ENCODE results near the gene CACNA1G. TPM values are rescaled to one million over a fixed set of nuclear protein-coding genes. Genes with fewer than 3 reads are reported as not detected.

CACNA1G gene
- 1 to 10 TPM in 1 of 7 donors, under 1 TPM in 5, not detected in 1; 0.07 to 1.3 (median 0.25) TPM for total RNA-seq
- under 1 TPM; 0.02 to 0.03 (median 0.03) TPM for polyA plus RNA-seq
- long read RNA-seq, donor 1 = 0 reads
- long read RNA-seq, donor 2 = 0 reads

DNA sequence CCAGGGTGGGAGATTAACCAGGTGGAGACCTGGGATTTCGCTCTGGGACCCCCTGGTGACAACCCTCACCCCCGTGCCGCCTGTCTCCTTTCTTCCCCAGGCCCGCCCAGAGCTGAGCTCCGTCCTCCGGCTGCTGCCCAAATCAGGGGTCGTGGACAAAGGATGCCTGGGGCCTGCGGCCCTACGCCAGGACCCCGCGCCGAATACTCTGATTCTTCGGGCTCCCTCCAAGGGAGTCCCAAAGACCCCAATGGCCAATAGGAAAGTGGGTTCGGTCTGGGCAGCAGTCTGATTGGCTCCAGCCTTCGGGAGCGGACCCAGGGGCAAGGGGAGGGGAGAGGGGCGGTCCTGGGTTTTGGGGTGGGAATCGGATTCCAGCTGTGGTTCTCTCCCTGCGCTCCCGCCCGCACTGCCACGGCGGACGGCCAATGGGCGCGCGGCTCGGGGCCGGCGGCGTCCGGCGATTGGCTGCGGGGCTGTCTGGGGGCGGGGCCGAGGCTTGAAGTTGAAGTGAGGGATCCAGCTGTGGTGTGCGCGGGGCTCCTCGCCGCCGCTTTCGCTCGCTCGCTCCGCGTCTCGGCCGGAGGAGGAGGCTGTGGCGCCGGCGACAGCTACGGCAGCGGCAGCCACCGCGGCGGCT is at the start of gene CACNA1G:
Gene CACNA1G, plus strand, starts transcription at position 531 of the 640 bp plus-strand sequence. CDS start 745 bp downstream, outside the sequence.
- peak; percentile 93 for DNase-seq
- Histone ChIP-seq H3K4me1 (peaks cover 25 to 60% (median 45%) of the 10 kb centered on the region in 6 donors), H3K4me3 (peak within 1 kb of the TSS; percentile 44 to 80 (median 57)), H3K9me3 (no peaks in the 10 kb centered on the region), H3K27ac (no peak within 1 kb of the TSS), H3K36me3 (peaks cover 0 to 16% (median 6%) of the 10 kb centered on the region in 6 donors), H3K27me3 (replicated peaks in 1 of 7) (peaks cover 14 to 88% (median 65%) of the 10 kb centered on the region in 7 donors)
- intact Hi-C loops (cut with DNase I; ENCODE audit: low total_unique reads) = no loop called here
- TF ChIP-seq POLR2AphosphoS5 (IDR thresholded peaks at IDR 0.05) (peak in 2 of 3 donors; percentile 17 to 58), POLR2A (IDR thresholded peaks at IDR 0.05) (no peak)
- TF ChIP-seq, protein P1, sequence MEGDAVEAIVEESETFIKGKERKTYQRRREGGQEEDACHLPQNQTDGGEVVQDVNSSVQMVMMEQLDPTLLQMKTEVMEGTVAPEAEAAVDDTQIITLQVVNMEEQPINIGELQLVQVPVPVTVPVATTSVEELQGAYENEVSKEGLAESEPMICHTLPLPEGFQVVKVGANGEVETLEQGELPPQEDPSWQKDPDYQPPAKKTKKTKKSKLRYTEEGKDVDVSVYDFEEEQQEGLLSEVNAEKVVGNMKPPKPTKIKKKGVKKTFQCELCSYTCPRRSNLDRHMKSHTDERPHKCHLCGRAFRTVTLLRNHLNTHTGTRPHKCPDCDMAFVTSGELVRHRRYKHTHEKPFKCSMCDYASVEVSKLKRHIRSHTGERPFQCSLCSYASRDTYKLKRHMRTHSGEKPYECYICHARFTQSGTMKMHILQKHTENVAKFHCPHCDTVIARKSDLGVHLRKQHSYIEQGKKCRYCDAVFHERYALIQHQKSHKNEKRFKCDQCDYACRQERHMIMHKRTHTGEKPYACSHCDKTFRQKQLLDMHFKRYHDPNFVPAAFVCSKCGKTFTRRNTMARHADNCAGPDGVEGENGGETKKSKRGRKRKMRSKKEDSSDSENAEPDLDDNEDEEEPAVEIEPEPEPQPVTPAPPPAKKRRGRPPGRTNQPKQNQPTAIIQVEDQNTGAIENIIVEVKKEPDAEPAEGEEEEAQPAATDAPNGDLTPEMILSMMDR (IDR thresholded peaks at IDR 0.05 in 8 of 11, conservative IDR thresholded peaks at IDR 0.05 in 3 of 11) = peak in 1 of 11 experiments; percentile 13
- 1 to 3% (median 1%) methylated on average over 20 to 56 of the region's 56 CpGs for WGBS, 5 donors

DNA sequence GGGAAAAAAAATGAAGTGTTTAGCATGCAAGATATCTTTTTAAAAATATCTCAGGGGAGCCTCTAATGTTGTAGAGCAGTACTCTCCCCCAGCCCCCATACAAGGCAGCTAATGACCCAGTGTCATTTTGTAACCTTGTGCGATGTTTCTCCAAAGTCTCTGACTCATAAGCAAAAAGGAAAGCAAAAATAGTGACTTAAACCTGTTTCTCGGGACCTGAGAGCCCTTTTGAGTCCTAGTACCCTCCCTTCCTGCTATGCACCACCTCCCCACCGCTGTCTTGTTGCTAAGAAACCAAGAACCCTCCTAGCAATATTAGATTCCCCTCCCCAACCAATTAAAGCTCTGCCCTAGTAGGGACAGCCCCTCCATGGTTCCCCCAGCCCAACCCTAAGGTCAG is 49.5 kb upstream of the CACNA1G start:
- intact Hi-C loops (cut with DNase I; ENCODE audit: low total_unique reads) = no loop called here
- Histone ChIP-seq H3K4me1 (peaks cover 0 to 22% (median 13%) of the 10 kb centered on the region in 6 donors), H3K27me3 (replicated peaks in 1 of 7) (peaks cover 0 to 14% (median 0%) of the 10 kb centered on the region in 7 donors), H3K27ac (peak overlapping the region in 1 of 8 donors; percentile 33), H3K36me3 (no peaks in the 10 kb centered on the region), H3K4me3 (no peak overlapping the region), H3K9me3 (no peaks in the 10 kb centered on the region)
- DNase-seq = peak; percentile 16
- 33 to 45% (median 40%) methylated on average over 3 of the region's 3 CpGs for WGBS, 5 donors
- TF ChIP-seq, protein P1 (IDR thresholded peaks at IDR 0.05 in 8 of 11, conservative IDR thresholded peaks at IDR 0.05 in 3 of 11) = no peak
- TF ChIP-seq POLR2AphosphoS5 (IDR thresholded peaks at IDR 0.05) (no peak), POLR2A (IDR thresholded peaks at IDR 0.05) (no peak)

DNA sequence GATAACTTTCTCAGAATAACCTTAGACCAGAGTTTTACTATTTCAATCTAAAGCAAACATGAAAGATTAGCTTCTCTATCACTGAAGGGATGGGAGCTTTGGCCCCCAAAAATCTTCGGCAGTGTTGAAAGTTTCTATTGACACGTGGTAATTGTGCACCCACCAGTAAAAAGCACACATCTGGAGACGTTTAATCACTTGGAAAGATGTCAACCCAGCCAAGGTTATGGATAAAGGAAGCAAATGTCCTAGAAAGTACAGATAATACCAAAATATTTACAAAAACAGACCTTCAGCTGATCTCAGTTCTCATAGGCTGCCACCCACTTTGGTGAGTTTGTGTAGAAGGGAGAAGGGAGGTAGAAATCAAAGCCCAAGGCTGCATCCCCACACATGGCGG is 47.0 kb upstream of the CACNA1G start:
- Histone ChIP-seq H3K27ac (no peak overlapping the region), H3K4me3 (no peak overlapping the region), H3K36me3 (no peaks in the 10 kb centered on the region), H3K4me1 (peaks cover 0 to 12% (median 8%) of the 10 kb centered on the region in 6 donors), H3K27me3 (replicated peaks in 1 of 7) (peaks cover 0 to 7% (median 0%) of the 10 kb centered on the region in 7 donors), H3K9me3 (no peaks in the 10 kb centered on the region)
- no peak for DNase-seq
- WGBS, 5 donors = 71 to 81% (median 72%) methylated on average over 4 of the region's 4 CpGs
- intact Hi-C loops (cut with DNase I; ENCODE audit: low total_unique reads) = no loop called here
- TF ChIP-seq POLR2AphosphoS5 (IDR thresholded peaks at IDR 0.05) (no peak), POLR2A (IDR thresholded peaks at IDR 0.05) (no peak)
- TF ChIP-seq, protein P1 (IDR thresholded peaks at IDR 0.05 in 8 of 11, conservative IDR thresholded peaks at IDR 0.05 in 3 of 11) = no peak

DNA sequence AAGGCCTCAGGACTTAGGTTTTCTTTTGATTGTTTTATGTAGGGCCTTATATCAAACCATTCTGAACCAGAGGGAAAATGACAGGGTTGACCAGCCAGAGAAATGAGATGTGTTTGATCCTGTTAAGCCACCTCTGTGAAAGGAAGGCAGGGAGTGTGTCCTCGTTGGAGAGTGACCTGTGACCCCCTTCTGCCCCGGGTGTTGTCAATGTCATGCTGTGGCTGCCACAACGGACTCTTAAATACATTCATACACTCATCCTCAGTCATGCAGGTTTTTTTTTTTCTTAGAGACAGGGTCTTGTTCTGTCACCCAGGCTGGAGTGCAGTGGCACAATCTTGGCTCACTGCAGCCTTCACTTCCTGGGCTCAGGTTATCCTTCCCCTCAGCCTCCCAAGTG is 46.1 kb upstream of the CACNA1G start:
- intact Hi-C loops (cut with DNase I; ENCODE audit: low total_unique reads) = no loop called here
- Histone ChIP-seq H3K27ac (no peak overlapping the region), H3K27me3 (replicated peaks in 1 of 7) (no peaks in the 10 kb centered on the region), H3K4me3 (no peak overlapping the region), H3K9me3 (no peaks in the 10 kb centered on the region), H3K36me3 (no peaks in the 10 kb centered on the region), H3K4me1 (peaks cover 0 to 3% (median 0%) of the 10 kb centered on the region in 6 donors)
- 71 to 78% (median 74%) methylated on average over 3 of the region's 3 CpGs for WGBS, 5 donors
- TF ChIP-seq, protein P1 (IDR thresholded peaks at IDR 0.05 in 8 of 11, conservative IDR thresholded peaks at IDR 0.05 in 3 of 11) = no peak
- no peak for TF ChIP-seq POLR2AphosphoS5 (IDR thresholded peaks at IDR 0.05)
- no peak for TF ChIP-seq POLR2A (IDR thresholded peaks at IDR 0.05)
- DNase-seq = peak; percentile 10

All from spleen (tissue), 13 donors.